ENCODE results near the gene CREG1.

- TF ChIP-seq EZH2 (IDR thresholded peaks at IDR 0.05) (no peak), POLR2AphosphoS5 (IDR thresholded peaks at IDR 0.05; ENCODE audit: borderline replicate concordance, low read depth, low read length) (no peak)
These were observed 60.2 kb downstream of the CREG1 start for GRCh38 chr1:167493372-167493771.

Data from SK-N-MC (cell line).